SK-N-SH (cell line): ENCODE measurements around the gene IQSEC1.

Source experiments
- FOSL2 ChIP-seq: IDR thresholded peaks from 2 replicates; pipeline ENCODE4 v1.4.0; 2012; ENCODE audit warnings: low read depth, mild to moderate bottlenecking, moderate library complexity, borderline replicate concordance
- GABPA ChIP-seq: IDR thresholded peaks from 2 replicates; pipeline ENCODE4 v1.4.0; 2012; ENCODE audit warnings: low read depth, mild to moderate bottlenecking
- MXI1 ChIP-seq: IDR thresholded peaks from 2 replicates; pipeline ENCODE4 v1.6.1; 2012; ENCODE audit warnings: mild to moderate bottlenecking, low read depth, low read length, improper control_type of control experiment
- NRF1 ChIP-seq: IDR thresholded peaks from 2 replicates; pipeline ENCODE4 v1.6.1; 2012; ENCODE audit warnings: low read depth, mild to moderate bottlenecking, low read length
- POLR2AphosphoS5 ChIP-seq: IDR thresholded peaks from 2 replicates; pipeline ENCODE4 v1.6.1; 2012; ENCODE audit warnings: low read depth, low read length
- RAD21 ChIP-seq: IDR thresholded peaks from 2 replicates; pipeline ENCODE4 v1.6.1; 2012; ENCODE audit warnings: mild to moderate bottlenecking, low read length
- RXRA ChIP-seq: IDR thresholded peaks from 2 replicates; pipeline ENCODE4 v1.4.0; 2012; ENCODE audit warnings: low read depth, mild to moderate bottlenecking, borderline replicate concordance
- SIN3A ChIP-seq: IDR thresholded peaks from 2 replicates; pipeline ENCODE4 v1.6.1; 2012; ENCODE audit warnings: low read depth, mild to moderate bottlenecking, low read length, moderate library complexity, borderline replicate concordance
- TF ChIP-seq, protein P1 (sequence below): fragments of 200-600 bp; sonication (generic); IDR thresholded peaks from 2 replicates; pipeline ENCODE4 v1.6.1; 2017; ENCODE audit warnings: antibody characterized with exemption, mild to moderate bottlenecking, moderate library complexity
- TF ChIP-seq, protein P2 (sequence below): IDR thresholded peaks from 2 replicates; pipeline ENCODE4 v1.6.1; 2012; ENCODE audit warnings: mild to moderate bottlenecking, low read depth, low read length, moderate library complexity

DNA sequence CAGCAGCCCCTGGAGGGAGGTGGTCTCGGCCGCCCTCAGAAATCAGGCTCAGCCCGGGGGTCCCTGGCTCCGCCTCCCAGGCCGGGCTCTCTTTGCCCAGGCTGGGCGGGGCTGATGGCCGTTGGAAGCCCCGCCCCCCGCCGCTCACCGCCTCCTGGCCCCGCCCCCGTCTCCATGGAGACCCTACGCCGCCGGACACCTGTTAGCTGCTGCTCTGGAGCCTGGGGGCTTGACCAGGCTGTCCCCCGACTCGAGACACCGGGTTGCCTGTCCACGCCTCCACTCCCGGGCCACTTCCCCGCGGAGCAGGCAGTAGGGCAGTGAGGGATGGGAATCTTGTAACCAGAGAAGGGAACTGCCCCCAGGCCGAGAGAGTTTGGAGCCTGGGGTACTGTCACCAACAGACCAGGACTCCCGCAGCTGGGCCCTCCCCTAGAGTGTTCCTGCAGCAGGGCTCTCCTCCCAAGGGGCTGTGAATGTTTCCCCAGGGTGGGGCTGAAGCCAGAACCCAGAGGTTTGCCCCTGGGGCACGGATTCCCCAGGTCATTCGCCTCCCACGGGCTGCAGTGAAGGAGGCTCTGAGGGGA, 204.1 kb downstream of the IQSEC1 start:
- no peak for TF ChIP-seq MXI1
- TF ChIP-seq RAD21 = no peak
- no peak for TF ChIP-seq POLR2AphosphoS5
- TF ChIP-seq SIN3A = no peak
- TF ChIP-seq, protein P1, sequence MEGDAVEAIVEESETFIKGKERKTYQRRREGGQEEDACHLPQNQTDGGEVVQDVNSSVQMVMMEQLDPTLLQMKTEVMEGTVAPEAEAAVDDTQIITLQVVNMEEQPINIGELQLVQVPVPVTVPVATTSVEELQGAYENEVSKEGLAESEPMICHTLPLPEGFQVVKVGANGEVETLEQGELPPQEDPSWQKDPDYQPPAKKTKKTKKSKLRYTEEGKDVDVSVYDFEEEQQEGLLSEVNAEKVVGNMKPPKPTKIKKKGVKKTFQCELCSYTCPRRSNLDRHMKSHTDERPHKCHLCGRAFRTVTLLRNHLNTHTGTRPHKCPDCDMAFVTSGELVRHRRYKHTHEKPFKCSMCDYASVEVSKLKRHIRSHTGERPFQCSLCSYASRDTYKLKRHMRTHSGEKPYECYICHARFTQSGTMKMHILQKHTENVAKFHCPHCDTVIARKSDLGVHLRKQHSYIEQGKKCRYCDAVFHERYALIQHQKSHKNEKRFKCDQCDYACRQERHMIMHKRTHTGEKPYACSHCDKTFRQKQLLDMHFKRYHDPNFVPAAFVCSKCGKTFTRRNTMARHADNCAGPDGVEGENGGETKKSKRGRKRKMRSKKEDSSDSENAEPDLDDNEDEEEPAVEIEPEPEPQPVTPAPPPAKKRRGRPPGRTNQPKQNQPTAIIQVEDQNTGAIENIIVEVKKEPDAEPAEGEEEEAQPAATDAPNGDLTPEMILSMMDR = no peak
- TF ChIP-seq FOSL2 = no peak
- TF ChIP-seq, protein P2, sequence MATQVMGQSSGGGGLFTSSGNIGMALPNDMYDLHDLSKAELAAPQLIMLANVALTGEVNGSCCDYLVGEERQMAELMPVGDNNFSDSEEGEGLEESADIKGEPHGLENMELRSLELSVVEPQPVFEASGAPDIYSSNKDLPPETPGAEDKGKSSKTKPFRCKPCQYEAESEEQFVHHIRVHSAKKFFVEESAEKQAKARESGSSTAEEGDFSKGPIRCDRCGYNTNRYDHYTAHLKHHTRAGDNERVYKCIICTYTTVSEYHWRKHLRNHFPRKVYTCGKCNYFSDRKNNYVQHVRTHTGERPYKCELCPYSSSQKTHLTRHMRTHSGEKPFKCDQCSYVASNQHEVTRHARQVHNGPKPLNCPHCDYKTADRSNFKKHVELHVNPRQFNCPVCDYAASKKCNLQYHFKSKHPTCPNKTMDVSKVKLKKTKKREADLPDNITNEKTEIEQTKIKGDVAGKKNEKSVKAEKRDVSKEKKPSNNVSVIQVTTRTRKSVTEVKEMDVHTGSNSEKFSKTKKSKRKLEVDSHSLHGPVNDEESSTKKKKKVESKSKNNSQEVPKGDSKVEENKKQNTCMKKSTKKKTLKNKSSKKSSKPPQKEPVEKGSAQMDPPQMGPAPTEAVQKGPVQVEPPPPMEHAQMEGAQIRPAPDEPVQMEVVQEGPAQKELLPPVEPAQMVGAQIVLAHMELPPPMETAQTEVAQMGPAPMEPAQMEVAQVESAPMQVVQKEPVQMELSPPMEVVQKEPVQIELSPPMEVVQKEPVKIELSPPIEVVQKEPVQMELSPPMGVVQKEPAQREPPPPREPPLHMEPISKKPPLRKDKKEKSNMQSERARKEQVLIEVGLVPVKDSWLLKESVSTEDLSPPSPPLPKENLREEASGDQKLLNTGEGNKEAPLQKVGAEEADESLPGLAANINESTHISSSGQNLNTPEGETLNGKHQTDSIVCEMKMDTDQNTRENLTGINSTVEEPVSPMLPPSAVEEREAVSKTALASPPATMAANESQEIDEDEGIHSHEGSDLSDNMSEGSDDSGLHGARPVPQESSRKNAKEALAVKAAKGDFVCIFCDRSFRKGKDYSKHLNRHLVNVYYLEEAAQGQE = no peak
- TF ChIP-seq GABPA = no peak
- TF ChIP-seq NRF1 = no peak
- TF ChIP-seq RXRA = no peak
